ENCODE measurements around the gene BCL6. TPM values are rescaled to one million over a fixed set of nuclear protein-coding genes. Genes with fewer than 3 reads are reported as not detected.

BCL6 gene
- total and polyA plus RNA-seq, 4 donors, result 7.8 to 71.8 (median 13.3) TPM

DNA sequence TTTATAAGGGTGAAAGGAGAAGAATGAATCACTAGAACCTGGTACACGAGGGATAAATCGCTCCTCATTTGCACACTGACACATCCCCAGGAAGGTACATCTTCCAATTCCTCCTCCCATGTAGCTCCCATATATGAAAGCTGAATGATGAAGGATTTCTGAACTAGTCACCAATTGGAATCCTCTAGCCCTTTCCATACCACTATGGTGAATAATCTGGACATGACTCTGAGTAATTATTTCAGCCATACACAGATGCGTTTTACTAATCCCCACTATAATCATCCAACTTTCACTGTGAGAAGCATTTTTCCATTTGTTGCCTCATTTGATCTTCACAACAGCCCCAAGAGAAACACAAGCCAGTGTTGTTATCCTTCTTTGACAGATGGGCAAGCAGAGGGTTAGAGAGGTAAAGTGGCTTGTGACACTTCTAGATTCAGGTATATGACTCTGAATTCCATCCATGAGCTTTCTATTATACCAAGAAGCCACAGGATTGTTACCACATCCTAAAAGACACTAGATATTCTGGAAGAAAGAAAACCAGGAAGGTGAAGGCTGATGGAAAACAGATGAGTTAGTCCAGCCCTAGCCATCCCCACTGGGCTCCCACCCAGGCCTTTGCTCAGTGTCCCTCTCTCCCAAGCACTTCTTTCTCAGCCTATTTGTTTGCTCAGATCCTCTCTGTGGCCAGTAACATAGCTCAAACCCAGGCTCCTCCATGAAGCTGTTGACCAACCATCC lies 22.2 kb upstream of the BCL6 start (continued):
- TF ChIP-seq FOXA2 (IDR thresholded peaks at IDR 0.05), result no peak
- TF ChIP-seq, protein P1, sequence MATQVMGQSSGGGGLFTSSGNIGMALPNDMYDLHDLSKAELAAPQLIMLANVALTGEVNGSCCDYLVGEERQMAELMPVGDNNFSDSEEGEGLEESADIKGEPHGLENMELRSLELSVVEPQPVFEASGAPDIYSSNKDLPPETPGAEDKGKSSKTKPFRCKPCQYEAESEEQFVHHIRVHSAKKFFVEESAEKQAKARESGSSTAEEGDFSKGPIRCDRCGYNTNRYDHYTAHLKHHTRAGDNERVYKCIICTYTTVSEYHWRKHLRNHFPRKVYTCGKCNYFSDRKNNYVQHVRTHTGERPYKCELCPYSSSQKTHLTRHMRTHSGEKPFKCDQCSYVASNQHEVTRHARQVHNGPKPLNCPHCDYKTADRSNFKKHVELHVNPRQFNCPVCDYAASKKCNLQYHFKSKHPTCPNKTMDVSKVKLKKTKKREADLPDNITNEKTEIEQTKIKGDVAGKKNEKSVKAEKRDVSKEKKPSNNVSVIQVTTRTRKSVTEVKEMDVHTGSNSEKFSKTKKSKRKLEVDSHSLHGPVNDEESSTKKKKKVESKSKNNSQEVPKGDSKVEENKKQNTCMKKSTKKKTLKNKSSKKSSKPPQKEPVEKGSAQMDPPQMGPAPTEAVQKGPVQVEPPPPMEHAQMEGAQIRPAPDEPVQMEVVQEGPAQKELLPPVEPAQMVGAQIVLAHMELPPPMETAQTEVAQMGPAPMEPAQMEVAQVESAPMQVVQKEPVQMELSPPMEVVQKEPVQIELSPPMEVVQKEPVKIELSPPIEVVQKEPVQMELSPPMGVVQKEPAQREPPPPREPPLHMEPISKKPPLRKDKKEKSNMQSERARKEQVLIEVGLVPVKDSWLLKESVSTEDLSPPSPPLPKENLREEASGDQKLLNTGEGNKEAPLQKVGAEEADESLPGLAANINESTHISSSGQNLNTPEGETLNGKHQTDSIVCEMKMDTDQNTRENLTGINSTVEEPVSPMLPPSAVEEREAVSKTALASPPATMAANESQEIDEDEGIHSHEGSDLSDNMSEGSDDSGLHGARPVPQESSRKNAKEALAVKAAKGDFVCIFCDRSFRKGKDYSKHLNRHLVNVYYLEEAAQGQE (IDR thresholded peaks at IDR 0.05), result no peak
- no peak for TF ChIP-seq HNF4G (IDR thresholded peaks at IDR 0.05)
- no peak for TF ChIP-seq NR2F2 (IDR thresholded peaks at IDR 0.05)

DNA sequence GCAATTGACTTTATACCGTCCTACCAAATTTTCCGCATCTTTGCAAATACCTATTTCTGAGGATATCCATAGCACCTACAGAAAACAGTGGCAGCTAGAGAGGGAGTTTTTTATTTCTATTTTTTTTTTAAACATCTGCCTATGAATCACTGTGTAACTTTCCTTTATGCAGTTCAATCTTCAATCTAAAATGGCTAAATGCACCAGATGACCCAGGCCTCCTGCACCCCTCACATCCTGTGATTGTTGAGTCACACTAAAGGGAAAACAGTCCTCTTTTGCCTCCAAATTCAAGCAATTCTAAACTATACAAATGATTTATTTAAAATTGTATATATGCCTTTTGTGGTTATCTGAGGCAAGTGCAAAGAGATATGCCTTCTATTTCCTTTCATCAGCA lies 20.1 kb upstream of the BCL6 start:
- no peak for DNase-seq (ENCODE audit: low spot score)
- no peaks in the 10 kb centered on the region for H3K36me3 ChIP-seq (ENCODE audit: control insufficient read depth in 4 of 4, insufficient read depth in 3 of 4, low read depth in 1 of 4, low read length in 3 of 4)
- TF ChIP-seq GABPA (IDR thresholded peaks at IDR 0.05 in 1 of 2, conservative IDR thresholded peaks at IDR 0.05 in 1 of 2) (no peak), NR2F2 (IDR thresholded peaks at IDR 0.05) (no peak), HNF4G (IDR thresholded peaks at IDR 0.05) (no peak), EGR1 (IDR thresholded peaks at IDR 0.05; ENCODE audit: low read depth in 2 of 2) (no peak), FOXA2 (IDR thresholded peaks at IDR 0.05) (no peak), YY1 (IDR thresholded peaks at IDR 0.05) (no peak), SP1 (IDR thresholded peaks at IDR 0.05) (no peak), TAF1 (conservative IDR thresholded peaks at IDR 0.05) (no peak), RXRA (IDR thresholded peaks at IDR 0.05) (no peak), FOXA1 (IDR thresholded peaks at IDR 0.05) (no peak), HNF4A (conservative IDR thresholded peaks at IDR 0.05) (no peak)
- TF ChIP-seq, protein P2, sequence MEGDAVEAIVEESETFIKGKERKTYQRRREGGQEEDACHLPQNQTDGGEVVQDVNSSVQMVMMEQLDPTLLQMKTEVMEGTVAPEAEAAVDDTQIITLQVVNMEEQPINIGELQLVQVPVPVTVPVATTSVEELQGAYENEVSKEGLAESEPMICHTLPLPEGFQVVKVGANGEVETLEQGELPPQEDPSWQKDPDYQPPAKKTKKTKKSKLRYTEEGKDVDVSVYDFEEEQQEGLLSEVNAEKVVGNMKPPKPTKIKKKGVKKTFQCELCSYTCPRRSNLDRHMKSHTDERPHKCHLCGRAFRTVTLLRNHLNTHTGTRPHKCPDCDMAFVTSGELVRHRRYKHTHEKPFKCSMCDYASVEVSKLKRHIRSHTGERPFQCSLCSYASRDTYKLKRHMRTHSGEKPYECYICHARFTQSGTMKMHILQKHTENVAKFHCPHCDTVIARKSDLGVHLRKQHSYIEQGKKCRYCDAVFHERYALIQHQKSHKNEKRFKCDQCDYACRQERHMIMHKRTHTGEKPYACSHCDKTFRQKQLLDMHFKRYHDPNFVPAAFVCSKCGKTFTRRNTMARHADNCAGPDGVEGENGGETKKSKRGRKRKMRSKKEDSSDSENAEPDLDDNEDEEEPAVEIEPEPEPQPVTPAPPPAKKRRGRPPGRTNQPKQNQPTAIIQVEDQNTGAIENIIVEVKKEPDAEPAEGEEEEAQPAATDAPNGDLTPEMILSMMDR (IDR thresholded peaks at IDR 0.05; ENCODE audit: low read depth, low read length, missing input control), result no peak
- TF ChIP-seq, protein P3, sequence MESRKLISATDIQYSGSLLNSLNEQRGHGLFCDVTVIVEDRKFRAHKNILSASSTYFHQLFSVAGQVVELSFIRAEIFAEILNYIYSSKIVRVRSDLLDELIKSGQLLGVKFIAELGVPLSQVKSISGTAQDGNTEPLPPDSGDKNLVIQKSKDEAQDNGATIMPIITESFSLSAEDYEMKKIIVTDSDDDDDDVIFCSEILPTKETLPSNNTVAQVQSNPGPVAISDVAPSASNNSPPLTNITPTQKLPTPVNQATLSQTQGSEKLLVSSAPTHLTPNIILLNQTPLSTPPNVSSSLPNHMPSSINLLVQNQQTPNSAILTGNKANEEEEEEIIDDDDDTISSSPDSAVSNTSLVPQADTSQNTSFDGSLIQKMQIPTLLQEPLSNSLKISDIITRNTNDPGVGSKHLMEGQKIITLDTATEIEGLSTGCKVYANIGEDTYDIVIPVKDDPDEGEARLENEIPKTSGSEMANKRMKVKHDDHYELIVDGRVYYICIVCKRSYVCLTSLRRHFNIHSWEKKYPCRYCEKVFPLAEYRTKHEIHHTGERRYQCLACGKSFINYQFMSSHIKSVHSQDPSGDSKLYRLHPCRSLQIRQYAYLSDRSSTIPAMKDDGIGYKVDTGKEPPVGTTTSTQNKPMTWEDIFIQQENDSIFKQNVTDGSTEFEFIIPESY (IDR thresholded peaks at IDR 0.05), result no peak
- TF ChIP-seq, protein P4, sequence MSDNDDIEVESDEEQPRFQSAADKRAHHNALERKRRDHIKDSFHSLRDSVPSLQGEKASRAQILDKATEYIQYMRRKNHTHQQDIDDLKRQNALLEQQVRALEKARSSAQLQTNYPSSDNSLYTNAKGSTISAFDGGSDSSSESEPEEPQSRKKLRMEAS (IDR thresholded peaks at IDR 0.05), result no peak
- TF ChIP-seq, protein P1 (IDR thresholded peaks at IDR 0.05), result no peak
- TF ChIP-seq, protein P5, sequence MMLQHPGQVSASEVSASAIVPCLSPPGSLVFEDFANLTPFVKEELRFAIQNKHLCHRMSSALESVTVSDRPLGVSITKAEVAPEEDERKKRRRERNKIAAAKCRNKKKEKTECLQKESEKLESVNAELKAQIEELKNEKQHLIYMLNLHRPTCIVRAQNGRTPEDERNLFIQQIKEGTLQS (IDR thresholded peaks at IDR 0.05), result no peak
- no peaks in the 10 kb centered on the region for H3K27me3 ChIP-seq (ENCODE audit: control insufficient read depth in 4 of 4, insufficient read depth in 4 of 4, low read length in 3 of 4)
- no peak overlapping the region for H3K9ac ChIP-seq (ENCODE audit: low read depth in 1 of 2, low read length in 2 of 2)
- 98% methylated on average over 2 of the region's 2 CpGs for WGBS
- H3K27ac ChIP-seq (ENCODE audit: low read depth in 1 of 2, low read length in 2 of 2), result no peak overlapping the region
- no peaks in the 10 kb centered on the region for H3K9me3 ChIP-seq (ENCODE audit: control insufficient read depth in 4 of 4, low read length in 3 of 4)
- no peak overlapping the region for H3K4me3 ChIP-seq (ENCODE audit: low read depth in 1 of 3, low read length in 3 of 3)
- H3K4me1 ChIP-seq (ENCODE audit: control insufficient read depth in 4 of 4, insufficient read depth in 4 of 4, low read length in 3 of 4), result no peaks in the 10 kb centered on the region

Data from liver (tissue), 9 donors.